OCI-LY3 (cell line): ENCODE data around the gene FREM2.

Source experiments
- H2AFZ ChIP-seq: fragments of 200-600, 300-600 bp; shearing (Covaris generic); 2 replicates; pipeline ENCODE4 v1.6.0; 2014; ENCODE audit warnings: antibody characterized with exemption, low read depth, low read length
- H3K27ac ChIP-seq: fragments of 200-600, 300-600 bp; sonication (generic); 2 replicates; pipeline ENCODE4 v1.5.1; 2014; ENCODE audit warnings: mild to moderate bottlenecking, low read length, moderate library complexity, mixed read lengths
- H3K27me3 ChIP-seq: fragments of 200-600, 300-600 bp; sonication (generic); 2 replicates; pipeline ENCODE4 v1.6.1; 2014; ENCODE audit warnings: low read depth, low read length, mixed read lengths
- H3K36me3 ChIP-seq: fragments of 200-600, 300-600 bp; sonication (generic); replicated peaks from 2 replicates; pipeline ENCODE3; 2014; ENCODE audit warnings: low read depth, low read length, mixed read lengths
- H3K4me1 ChIP-seq: fragments of 300-600, 200-600 bp; sonication (generic); 2 replicates; pipeline ENCODE4 v1.6.1; 2014; ENCODE audit warnings: low read length, mixed read lengths
- H3K4me2 ChIP-seq: fragments of 200-600, 300-600 bp; sonication (generic); 2 replicates; pipeline ENCODE4 v1.6.1; 2014; ENCODE audit warnings: low read length, mixed read lengths
- H3K4me3 ChIP-seq: fragments of 300-600, 200-600 bp; sonication (generic); 2 replicates; pipeline ENCODE4 v1.5.1; 2014; ENCODE audit warnings: antibody characterized with exemption, mild to moderate bottlenecking, low read length, moderate library complexity
- H3K79me2 ChIP-seq: fragments of 300-600, 200-600 bp; shearing (Covaris generic); 2 replicates; pipeline ENCODE4 v1.6.1; 2014; ENCODE audit warnings: mild to moderate bottlenecking, low read length, mixed read lengths
- H3K9ac ChIP-seq: fragments of 300-600, 200-600 bp; shearing (Covaris generic); 2 replicates; pipeline ENCODE4 v1.6.0; 2014; ENCODE audit warnings: mild to moderate bottlenecking, low read length, moderate library complexity
- H3K9me3 ChIP-seq: fragments of 200-600, 300-600 bp; shearing (Covaris generic); 2 replicates; pipeline ENCODE4 v1.6.1; 2014; ENCODE audit warnings: low read length, mixed read lengths; ENCODE audit not compliant: insufficient read depth
- H4K20me1 ChIP-seq: fragments of 200-600, 300-600 bp; sonication (generic); 2 replicates; pipeline ENCODE4 v1.6.1; 2016; ENCODE audit warnings: low read length, mixed read lengths; ENCODE audit not compliant: insufficient read depth
- CTCF ChIP-seq: fragments of 200-600, 300-600 bp; sonication (generic); IDR thresholded peaks from 2 replicates; pipeline ENCODE4 v1.5.1; 2014; ENCODE audit warnings: antibody characterized with exemption, low read length, low read depth
- EZH2phosphoT487 ChIP-seq: fragments of 200-600 bp; shearing (Covaris generic); IDR thresholded peaks from 2 replicates; pipeline ENCODE4 v1.6.1; 2018; ENCODE audit warnings: antibody characterized with exemption, mixed run types, low read depth

FREM2 gene

DNA sequence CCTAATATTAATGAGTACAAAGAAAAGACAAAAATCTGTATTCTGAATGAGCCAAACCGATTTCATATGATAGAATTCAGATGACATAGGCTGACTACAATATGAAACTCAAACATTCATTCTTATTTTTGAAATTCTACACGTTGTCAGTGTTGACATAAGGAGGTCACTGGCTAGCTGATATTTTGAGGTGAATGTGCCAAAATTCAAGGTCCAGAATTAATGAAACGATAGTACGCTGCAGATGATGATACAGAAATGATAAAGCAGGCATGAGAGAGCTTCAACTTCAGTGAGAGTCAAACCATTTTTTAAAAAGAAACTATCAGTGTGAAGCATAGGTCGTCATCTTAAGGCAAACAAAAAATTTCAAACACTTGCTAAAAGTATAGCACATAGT, 88.2 kb downstream of the FREM2 start:
- no peak overlapping the region for H3K27ac ChIP-seq
- H3K4me1 ChIP-seq, result no peaks in the 10 kb centered on the region
- no peaks in the 10 kb centered on the region for H4K20me1 ChIP-seq
- no peaks in the 10 kb centered on the region for H3K36me3 ChIP-seq
- TF ChIP-seq EZH2phosphoT487 (no peak), CTCF (no peak)
- no peak overlapping the region for H3K4me3 ChIP-seq
- H3K27me3 ChIP-seq, result no peaks in the 10 kb centered on the region
- H3K9me3 ChIP-seq, result no peaks in the 10 kb centered on the region
- no peak overlapping the region for H3K9ac ChIP-seq
- no peaks in the 10 kb centered on the region for H3K79me2 ChIP-seq
- no peak overlapping the region for H3K4me2 ChIP-seq
- H2AFZ ChIP-seq, result no peak overlapping the region

GRCh38 chr13:38777347-38778119, 90.7 kb downstream of the FREM2 start:
- H3K9me3 ChIP-seq, result no peaks in the 10 kb centered on the region
- no peaks in the 10 kb centered on the region for H3K79me2 ChIP-seq
- H3K9ac ChIP-seq, result no peak overlapping the region
- no peaks in the 10 kb centered on the region for H4K20me1 ChIP-seq
- no peaks in the 10 kb centered on the region for H3K4me1 ChIP-seq
- no peak overlapping the region for H3K4me2 ChIP-seq
- TF ChIP-seq CTCF (no peak), EZH2phosphoT487 (no peak)
- no peaks in the 10 kb centered on the region for H3K36me3 ChIP-seq
- no peak overlapping the region for H3K4me3 ChIP-seq
- H2AFZ ChIP-seq, result no peak overlapping the region
- H3K27me3 ChIP-seq, result no peaks in the 10 kb centered on the region
- no peak overlapping the region for H3K27ac ChIP-seq

GRCh38 chr13:38781539-38781938, 94.7 kb downstream of the FREM2 start:
- H3K27ac ChIP-seq, result no peak overlapping the region
- H3K4me3 ChIP-seq, result no peak overlapping the region
- H3K4me2 ChIP-seq, result no peak overlapping the region
- H4K20me1 ChIP-seq, result no peaks in the 10 kb centered on the region
- TF ChIP-seq EZH2phosphoT487, result no peak
- H3K36me3 ChIP-seq, result no peaks in the 10 kb centered on the region
- H3K9me3 ChIP-seq, result no peaks in the 10 kb centered on the region
- H3K9ac ChIP-seq, result no peak overlapping the region
- no peak overlapping the region for H2AFZ ChIP-seq
- no peaks in the 10 kb centered on the region for H3K79me2 ChIP-seq
- H3K4me1 ChIP-seq, result no peaks in the 10 kb centered on the region
- no peaks in the 10 kb centered on the region for H3K27me3 ChIP-seq

DNA sequence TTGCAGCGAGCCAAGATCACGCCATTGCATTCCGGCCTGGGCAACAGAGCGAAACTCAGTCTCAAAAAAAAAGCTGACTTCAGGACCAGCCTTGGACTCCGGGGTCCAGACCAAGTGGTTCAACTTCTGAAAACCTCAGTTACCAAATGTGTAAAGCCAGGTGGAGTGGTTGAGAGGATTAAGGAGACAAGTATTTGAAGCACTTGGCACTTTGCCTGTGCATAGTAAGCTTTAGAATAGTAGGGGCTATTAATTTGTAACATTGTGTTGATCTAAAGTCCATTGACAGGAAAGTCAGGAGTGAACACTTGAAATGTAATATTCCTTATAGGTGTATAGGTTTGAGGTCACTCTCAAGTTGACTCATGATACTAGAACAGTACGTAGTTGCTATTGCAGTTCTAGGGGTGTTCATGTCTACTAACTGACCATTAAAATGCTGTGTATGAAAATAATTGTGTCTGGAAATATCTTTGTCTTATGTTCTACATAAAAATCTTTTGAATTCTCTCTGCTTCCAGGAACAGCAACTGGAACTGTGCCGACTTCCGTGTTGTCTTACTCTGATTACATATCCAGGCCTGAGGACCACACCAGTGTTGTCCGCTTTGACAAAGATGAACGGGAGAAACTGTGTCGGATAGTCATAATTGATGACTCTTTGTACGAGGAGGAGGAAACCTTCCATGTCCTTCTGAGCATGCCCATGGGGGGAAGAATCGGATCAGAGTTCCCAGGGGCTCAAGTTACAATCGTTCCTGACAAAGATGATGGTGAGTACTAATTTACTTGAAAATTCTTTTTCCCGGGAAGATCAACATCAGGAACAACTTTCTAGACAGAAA, 97.4 kb downstream of the FREM2 start:
- TF ChIP-seq EZH2phosphoT487 (no peak), CTCF (no peak)
- Histone ChIP-seq H3K36me3 (no peaks in the 10 kb centered on the region), H3K79me2 (no peaks in the 10 kb centered on the region), H3K4me1 (no peaks in the 10 kb centered on the region), H3K4me2 (no peak overlapping the region), H3K27ac (no peak overlapping the region), H2AFZ (no peak overlapping the region), H3K4me3 (no peak overlapping the region), H3K27me3 (no peaks in the 10 kb centered on the region), H3K9ac (no peak overlapping the region), H3K9me3 (no peaks in the 10 kb centered on the region), H4K20me1 (no peaks in the 10 kb centered on the region)
